HG03460 (cell line): ENCODE results near the gene ITPK1.

Source experiments
- ATAC-seq: cut with Tn5 transposase; IDR thresholded peaks from one replicate; pipeline ENCODE4 v1.9.1; 2021; ENCODE audit not compliant: unreplicated experiment

Gene ITPK1

GRCh38 chr14:92994131-92994676, 121.5 kb downstream of the ITPK1 start:
- no peak for ATAC-seq

GRCh38 chr14:92993302-92993701, 122.4 kb downstream of the ITPK1 start:
- ATAC-seq = no peak

- no peak for ATAC-seq
Measured at GRCh38 chr14:92991536-92991935, 124.2 kb downstream of the ITPK1 start.

- ATAC-seq = no peak
Measured at GRCh38 chr14:92990456-92991430, 125.0 kb downstream of the ITPK1 start.

GRCh38 chr14:92988786-92989755, 126.7 kb downstream of the ITPK1 start:
- ATAC-seq = no peak

GRCh38 chr14:92987713-92988510, 127.8 kb downstream of the ITPK1 start:
- ATAC-seq = no peak

- no peak for ATAC-seq
Measured at GRCh38 chr14:92987148-92987570, 128.6 kb downstream of the ITPK1 start.

- no peak for ATAC-seq
Measured at GRCh38 chr14:92986254-92987147, 129.2 kb downstream of the ITPK1 start.

- no peak for ATAC-seq
Measured at GRCh38 chr14:92985521-92985920, 130.2 kb downstream of the ITPK1 start.

GRCh38 chr14:92984896-92985295, 130.8 kb downstream of the ITPK1 start:
- no peak for ATAC-seq

GRCh38 chr14:92984082-92984788, 131.5 kb downstream of the ITPK1 start:
- no peak for ATAC-seq

GRCh38 chr14:92982956-92983355, 132.8 kb downstream of the ITPK1 start:
- no peak for ATAC-seq

GRCh38 chr14:92981726-92982125, 134.0 kb downstream of the ITPK1 start:
- ATAC-seq = no peak

GRCh38 chr14:92980866-92981265, 134.9 kb downstream of the ITPK1 start:
- ATAC-seq = no peak

- no peak for ATAC-seq
Measured at GRCh38 chr14:92978229-92979021, 137.3 kb downstream of the ITPK1 start.

GRCh38 chr14:92976268-92976667, 139.5 kb downstream of the ITPK1 start:
- ATAC-seq = no peak

- ATAC-seq = no peak
Measured at GRCh38 chr14:92974541-92975345, 141.0 kb downstream of the ITPK1 start.
